GM13977 (cell line): ENCODE data around the gene AACS.

Source experiments
- DNase-seq: peaks from one replicate; pipeline ENCODE4 v3.0.0; 2012; ENCODE audit warnings: low spot score
- CTCF ChIP-seq: IDR thresholded peaks from 2 replicates; pipeline ENCODE4 v1.5.1; 2012; ENCODE audit warnings: mild to moderate bottlenecking, control low read depth; ENCODE audit not compliant: insufficient read depth; ENCODE audit errors: extremely low read depth, missing control alignments
- in situ Hi-C: fragments of 300-500 bp; cut with MboI; formaldehyde crosslinking; loops from one replicate; pipeline ENCODE4 v1.12.0; 2022; ENCODE audit warnings: low sequenced_read_pairs, low pct_unique_long_range_greater_than_20kb, mixed read lengths, inconsistent platforms; ENCODE audit not compliant: unreplicated experiment

Gene AACS

GRCh38 chr12:125128439-125129178 is 63.4 kb downstream of the AACS start:
- in situ Hi-C loops: no loop called here
- DNase-seq: no peak
- TF ChIP-seq CTCF: no peak

GRCh38 chr12:125129179-125129571 is 63.9 kb downstream of the AACS start:
- in situ Hi-C loops: no loop called here
- DNase-seq: no peak
- no peak for TF ChIP-seq CTCF

DNA sequence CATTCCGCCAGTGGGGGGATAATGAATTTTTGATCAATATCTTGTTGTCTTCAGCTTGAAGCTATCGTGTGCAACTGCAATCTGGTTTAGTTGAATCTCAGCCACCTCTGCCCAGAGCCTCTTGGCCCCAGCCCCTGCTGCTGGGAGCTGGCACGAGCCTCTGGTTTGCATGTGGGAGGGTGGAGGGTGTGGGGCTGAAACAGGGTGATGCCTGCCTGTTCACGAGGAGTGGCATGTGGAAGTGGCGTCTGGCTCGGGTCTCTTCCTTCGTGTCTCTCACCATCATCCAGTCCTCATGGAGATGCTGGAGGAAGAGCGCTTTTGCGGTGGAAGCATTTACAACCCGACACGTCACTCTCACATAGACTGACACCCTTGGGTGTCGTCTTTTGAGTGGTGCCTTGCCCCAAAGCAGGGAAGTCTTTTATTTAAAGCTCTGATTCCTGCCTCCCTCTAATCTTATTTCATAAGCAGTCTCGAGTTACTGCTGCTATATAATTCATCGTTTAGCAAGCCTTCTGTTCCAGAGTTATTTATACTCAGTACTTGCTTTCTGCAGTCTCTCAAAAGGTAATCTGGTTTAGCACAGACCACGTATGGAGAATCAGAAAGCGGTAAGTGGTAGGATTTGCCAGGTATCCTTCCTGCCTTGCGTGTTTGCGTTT is 64.5 kb downstream of the AACS start:
- DNase-seq: no peak
- in situ Hi-C loops: no loop called here
- TF ChIP-seq CTCF: no peak

DNA sequence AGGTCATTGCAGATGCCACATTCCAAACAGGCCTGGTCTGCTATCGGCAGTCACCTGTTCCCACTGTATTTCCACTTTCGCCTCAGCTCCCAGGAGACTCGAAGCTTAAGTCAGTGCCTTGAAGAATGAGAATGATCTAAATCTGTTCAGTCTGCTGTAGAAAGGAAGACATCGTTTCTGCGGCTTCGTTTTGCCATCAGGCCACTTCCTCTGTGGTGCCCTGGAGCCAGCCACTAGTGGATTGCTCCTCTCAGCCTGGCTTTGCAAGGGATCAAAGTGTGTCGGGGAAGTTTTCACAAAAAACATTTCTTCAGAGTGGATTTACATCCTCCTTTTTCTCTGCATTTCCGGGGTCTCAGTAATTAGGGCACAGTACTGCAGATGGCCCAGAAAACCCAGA is 66.7 kb downstream of the AACS start:
- no peak for TF ChIP-seq CTCF
- no peak for DNase-seq
- in situ Hi-C loops: no loop called here

DNA sequence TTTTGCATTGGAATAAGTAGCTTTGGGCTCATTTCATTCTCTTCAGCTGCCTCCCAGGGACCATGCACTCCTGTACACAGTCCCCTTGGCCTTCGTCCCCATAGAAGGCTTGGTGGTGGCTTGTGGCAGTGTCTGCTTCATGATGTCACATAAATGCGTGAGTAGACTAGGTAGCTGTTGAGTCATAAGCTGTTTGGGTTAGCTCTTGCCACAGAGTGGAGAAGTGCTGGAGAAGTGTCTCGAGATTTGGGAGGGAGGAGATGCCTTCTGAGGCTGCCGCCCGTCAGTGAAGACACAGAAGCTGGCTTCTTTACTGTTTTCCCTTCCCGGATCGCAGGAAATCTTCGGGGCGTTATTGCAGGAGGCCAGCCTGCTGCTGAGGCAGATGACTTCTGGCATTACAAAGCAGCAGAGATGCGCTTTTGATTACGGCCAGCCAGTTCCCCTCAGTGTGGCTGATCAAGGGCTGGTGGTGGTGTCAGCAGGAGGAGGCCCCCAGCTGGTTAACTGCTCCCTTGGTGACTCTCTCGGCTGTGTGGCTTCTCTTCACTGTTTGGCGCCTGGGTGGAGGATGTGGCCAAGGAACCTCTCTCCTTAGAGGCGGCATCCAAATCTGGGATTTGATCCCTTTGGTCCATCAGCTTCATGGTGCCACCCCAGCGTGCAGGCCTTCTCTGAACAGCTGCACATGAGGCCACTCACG is 67.6 kb downstream of the AACS start:
- TF ChIP-seq CTCF: no peak
- no peak for DNase-seq
- in situ Hi-C loops: no loop called here

DNA sequence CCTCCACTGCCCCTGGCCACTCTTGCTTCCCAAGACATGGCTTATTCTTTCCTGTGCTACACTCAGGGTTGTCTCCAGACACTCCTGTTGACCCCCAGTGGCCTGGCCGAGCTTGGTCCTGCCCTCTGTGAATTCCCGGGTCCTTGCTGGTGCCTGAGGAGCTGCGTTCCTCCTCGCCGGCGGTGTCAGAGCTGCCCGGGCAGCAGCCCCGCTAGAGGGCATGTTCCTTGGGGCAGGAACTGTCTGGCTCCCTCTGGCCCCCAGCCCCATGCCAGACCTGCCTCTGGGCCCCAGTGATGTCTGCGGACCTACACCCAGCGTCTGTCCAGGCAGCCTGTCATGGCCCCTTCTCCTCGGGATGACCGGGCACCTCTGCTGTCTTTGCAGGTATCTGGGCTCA is 68.4 kb downstream of the AACS start:
- in situ Hi-C loops: no loop called here
- no peak for TF ChIP-seq CTCF
- no peak for DNase-seq
